Measurements from ENCODE around the gene AKAP11.

DNA sequence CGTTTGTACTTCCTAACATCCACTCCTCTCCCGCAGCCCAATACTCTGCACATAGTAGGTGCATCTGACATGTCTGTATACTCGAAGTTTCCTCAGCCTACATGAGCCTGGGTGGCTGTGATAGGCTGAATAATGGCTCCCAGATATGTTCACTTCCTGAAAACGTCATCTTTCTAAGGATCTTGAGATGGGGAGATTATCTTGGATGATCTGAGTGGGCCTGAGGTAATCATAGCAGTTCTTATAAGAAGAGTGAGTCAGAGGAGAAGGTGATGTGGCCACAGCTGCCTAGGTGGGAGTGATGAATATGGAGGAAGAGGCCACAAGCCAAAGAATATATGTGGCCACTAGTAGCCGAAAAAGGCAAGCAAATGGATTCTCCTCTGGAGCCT lies 84.2 kb downstream of the AKAP11 start:
- TF ChIP-seq CTCF (IDR thresholded peaks at IDR 0.05) (no peak), POLR2AphosphoS5 (IDR thresholded peaks at IDR 0.05) (no peak)
